Neuronal stem cell (in vitro differentiated cells): ENCODE results near the gene AFM.

ENCODE experiments used
- DNase-seq: peaks from one replicate; pipeline ENCODE4 v3.0.0-alpha.2; 2013; ENCODE audit warnings: low spot score
- H2AFZ ChIP-seq: one replicate; pipeline ENCODE4 v1.6.1; 2013; ENCODE audit warnings: mild to moderate bottlenecking, low read length, inconsistent platforms
- H2AK5ac ChIP-seq: 2 replicates; pipeline ENCODE4 v1.6.1; 2013; ENCODE audit warnings: low read depth, mild to moderate bottlenecking, inconsistent platforms, low read length, moderate library complexity, mixed read lengths
- H2BK120ac ChIP-seq: 2 replicates; pipeline ENCODE4 v1.6.1; 2013; ENCODE audit warnings: low read depth, mild to moderate bottlenecking, inconsistent platforms, low read length, moderate library complexity, mixed read lengths
- H2BK12ac ChIP-seq: one replicate; pipeline ENCODE4 v1.6.1; 2013; ENCODE audit warnings: low read length, inconsistent platforms
- H2BK15ac ChIP-seq: 2 replicates; pipeline ENCODE4 v1.6.1; 2013; ENCODE audit warnings: mild to moderate bottlenecking, low read length, inconsistent platforms, mixed read lengths
- H2BK5ac ChIP-seq: one replicate; pipeline ENCODE4 v1.6.1; 2013; ENCODE audit warnings: inconsistent platforms, mild to moderate bottlenecking, low read length, moderate library complexity
- H3K14ac ChIP-seq: one replicate; pipeline ENCODE4 v1.6.1; 2013; ENCODE audit warnings: low read length, inconsistent platforms
- H3K18ac ChIP-seq: 2 replicates; pipeline ENCODE4 v1.6.1; 2013; ENCODE audit warnings: low read length, inconsistent platforms
- H3K23ac ChIP-seq: 2 replicates; pipeline ENCODE4 v1.6.1; 2013; ENCODE audit warnings: low read depth, mild to moderate bottlenecking, mixed read lengths, low read length, inconsistent platforms; ENCODE audit not compliant: poor library complexity
- H3K27ac ChIP-seq: replicated peaks from 3 replicates; pipeline ENCODE4 v1.5.1; 2013; ENCODE audit warnings: low read length, inconsistent platforms
- H3K27me3 ChIP-seq, 3 experiments: 2 replicates each; pipeline ENCODE4 v1.6.1; 2013; ENCODE audit warnings: low read length in 3 of 3, mild to moderate bottlenecking in 2 of 3, inconsistent platforms in 1 of 3, low read depth in 1 of 3, mixed read lengths in 1 of 3, moderate library complexity in 1 of 3; ENCODE audit not compliant: control insufficient read depth in 3 of 3, insufficient read depth in 3 of 3
- H3K36me3 ChIP-seq, 2 donors: replicated peaks in 1 of 2; 2 replicates each; pipeline ENCODE4 v1.6.1; 2013; ENCODE audit warnings: low read length in 2 of 2; ENCODE audit not compliant: control insufficient read depth in 2 of 2, insufficient read depth in 2 of 2
- H3K4ac ChIP-seq: 2 replicates; pipeline ENCODE4 v1.6.1; 2013; ENCODE audit warnings: inconsistent platforms, mild to moderate bottlenecking, low read length, moderate library complexity
- H3K4me1 ChIP-seq, 2 donors: 1 replicate in 1 of 2; 2 replicates in 1 of 2; pipeline ENCODE4 v1.6.1; 2013; ENCODE audit warnings: low read length in 2 of 2, low read depth in 1 of 2; ENCODE audit not compliant: control insufficient read depth in 2 of 2, insufficient read depth in 1 of 2
- H3K4me2 ChIP-seq: one replicate; pipeline ENCODE4 v1.6.1; 2013; ENCODE audit warnings: mild to moderate bottlenecking, low read length, inconsistent platforms; ENCODE audit not compliant: insufficient read depth, poor library complexity, severe bottlenecking
- H3K4me3 ChIP-seq, 2 donors: 2 replicates each; pipeline ENCODE4 v1.5.1; 2013; ENCODE audit warnings: low read length in 2 of 2, mild to moderate bottlenecking in 2 of 2, inconsistent platforms in 1 of 2, moderate library complexity in 1 of 2
- H3K79me1 ChIP-seq: one replicate; pipeline ENCODE4 v1.6.1; 2013; ENCODE audit warnings: low read depth, mild to moderate bottlenecking, inconsistent platforms, low read length, moderate library complexity
- H3K9ac ChIP-seq: one replicate; pipeline ENCODE4 v1.6.1; 2013; ENCODE audit warnings: mild to moderate bottlenecking, low read depth, low read length, inconsistent platforms; ENCODE audit not compliant: poor library complexity
- H3K9me3 ChIP-seq, 2 donors: replicated peaks in 1 of 2; 2 replicates each; pipeline versions ENCODE3 to v1.6.1; 2013; ENCODE audit warnings: low read length in 2 of 2, mild to moderate bottlenecking in 2 of 2, inconsistent platforms in 1 of 2, low read depth in 1 of 2, mixed read lengths in 1 of 2, moderate library complexity in 1 of 2; ENCODE audit not compliant: control insufficient read depth in 2 of 2, insufficient read depth in 1 of 2
- H4K8ac ChIP-seq: one replicate; pipeline ENCODE4 v1.6.1; 2013; ENCODE audit warnings: low read depth, mild to moderate bottlenecking, inconsistent platforms, low read length, moderate library complexity
- H4K91ac ChIP-seq: one replicate; pipeline ENCODE4 v1.6.1; 2013; ENCODE audit warnings: low read length, low read depth, mild to moderate bottlenecking, inconsistent platforms; ENCODE audit not compliant: poor library complexity
- WGBS, 2 donors: extraction: QIAGEN DNeasy Blood & Tissue Kit; methylation state at CpG; one replicate each; pipeline ENCODE4 v1.1.7; 2013; ENCODE audit warnings: missing lambda C conversion rate in 2 of 2, mixed read lengths in 1 of 2; ENCODE audit not compliant: insufficient read length in 2 of 2, insufficient replicate concordance in 1 of 2; ENCODE audit errors: extremely low coverage in 2 of 2; 5-methylcytosine and 5-hydroxymethylcytosine counted together

AFM gene

DNA sequence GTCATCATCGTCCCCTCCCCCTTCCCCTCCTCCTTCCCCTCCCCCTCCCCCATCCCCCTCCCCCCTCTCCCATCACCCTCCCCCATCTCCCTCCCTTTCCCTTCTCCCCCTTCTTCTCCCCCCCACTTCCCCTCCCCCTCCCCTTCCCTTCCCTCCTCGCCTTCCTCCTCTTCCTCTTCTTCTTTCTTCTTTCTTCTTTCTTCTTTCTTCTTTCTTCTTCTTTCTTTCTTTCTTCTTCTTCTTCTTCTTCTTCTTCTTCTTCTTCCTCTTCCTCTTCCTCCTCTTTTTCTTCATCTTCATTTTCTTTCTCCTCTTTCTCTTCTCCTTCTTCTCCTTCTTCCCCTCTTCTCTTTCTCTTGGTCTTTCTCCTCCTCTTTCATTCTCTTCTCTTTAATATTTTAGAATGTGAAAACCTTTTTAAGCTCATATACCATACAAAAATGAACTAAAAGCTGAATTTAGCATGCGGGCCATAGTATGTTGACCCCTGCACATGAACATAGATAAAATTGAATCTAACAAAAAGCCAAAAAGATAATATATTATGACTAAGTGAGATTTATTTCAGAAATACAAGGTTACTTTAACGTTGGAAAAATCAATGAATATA lies 20.5 kb upstream of the AFM start:
- no peak overlapping the region for H3K14ac ChIP-seq
- H2BK12ac ChIP-seq: no peak overlapping the region
- H3K4me2 ChIP-seq: no peak overlapping the region
- H4K8ac ChIP-seq: no peak overlapping the region
- no peak overlapping the region for H3K18ac ChIP-seq
- no peak overlapping the region for H3K4ac ChIP-seq
- no peak overlapping the region for H3K9ac ChIP-seq
- no peak overlapping the region for H2AFZ ChIP-seq
- H3K27me3 ChIP-seq: no peaks in the 10 kb centered on the region
- no CpG with 5 or more reads among the region's 4 CpGs for WGBS, 2 donors
- no peaks in the 10 kb centered on the region for H3K36me3 ChIP-seq
- no peak overlapping the region for H2BK5ac ChIP-seq
- H3K4me3 ChIP-seq: no peak overlapping the region
- no peak for DNase-seq
- H3K9me3 ChIP-seq: peaks cover 0 to 3% of the 10 kb centered on the region in 2 donors
- no peak overlapping the region for H3K23ac ChIP-seq
- H2AK5ac ChIP-seq: no peak overlapping the region
- no peak overlapping the region for H2BK120ac ChIP-seq
- no peaks in the 10 kb centered on the region for H3K79me1 ChIP-seq
- no peaks in the 10 kb centered on the region for H3K4me1 ChIP-seq
- no peak overlapping the region for H2BK15ac ChIP-seq
- H3K27ac ChIP-seq: no peak overlapping the region
- no peak overlapping the region for H4K91ac ChIP-seq

DNA sequence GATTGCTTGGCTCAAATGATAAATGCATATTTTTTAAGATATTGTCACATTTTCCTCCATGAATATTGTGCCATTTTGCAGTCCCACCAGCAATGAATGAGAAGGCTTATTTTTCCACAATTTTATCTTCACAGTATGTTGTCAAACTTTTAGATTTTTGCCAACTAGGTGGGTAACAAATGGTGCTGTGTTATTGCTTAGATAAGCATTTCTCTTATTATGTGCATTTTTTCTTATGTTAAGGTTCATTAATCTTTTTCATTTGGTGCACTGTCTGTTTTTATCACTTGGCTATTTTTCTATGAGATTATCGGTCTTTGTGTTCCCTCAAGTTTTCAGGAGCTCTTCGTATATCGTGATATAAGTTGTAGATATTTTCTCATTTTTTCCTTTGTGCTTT lies 13.4 kb upstream of the AFM start:
- Histone ChIP-seq H2BK5ac (no peak overlapping the region), H2BK15ac (no peak overlapping the region), H3K9ac (no peak overlapping the region), H3K27ac (no peak overlapping the region), H4K8ac (no peak overlapping the region), H3K4me2 (no peak overlapping the region), H3K79me1 (no peaks in the 10 kb centered on the region), H3K36me3 (no peaks in the 10 kb centered on the region), H4K91ac (no peak overlapping the region), H3K4me1 (no peaks in the 10 kb centered on the region), H3K27me3 (no peaks in the 10 kb centered on the region), H3K4me3 (no peak overlapping the region), H2AK5ac (no peak overlapping the region), H3K18ac (no peak overlapping the region), H3K14ac (no peak overlapping the region), H3K4ac (no peak overlapping the region), H2BK12ac (no peak overlapping the region), H2AFZ (no peak overlapping the region), H2BK120ac (no peak overlapping the region), H3K9me3 (no peaks in the 10 kb centered on the region), H3K23ac (no peak overlapping the region)
- no peak for DNase-seq
- no CpG with 5 or more reads among the region's 3 CpGs for WGBS, 2 donors

GRCh38 chr4:73470728-73471127 lies 10.8 kb upstream of the AFM start:
- H3K18ac ChIP-seq: no peak overlapping the region
- H3K9me3 ChIP-seq: peaks cover 0 to 6% of the 10 kb centered on the region in 2 donors
- no peak overlapping the region for H4K8ac ChIP-seq
- H3K36me3 ChIP-seq: no peaks in the 10 kb centered on the region
- H3K4me2 ChIP-seq: no peak overlapping the region
- H2BK5ac ChIP-seq: no peak overlapping the region
- no peaks in the 10 kb centered on the region for H3K27me3 ChIP-seq
- H3K4ac ChIP-seq: no peak overlapping the region
- no peaks in the 10 kb centered on the region for H3K4me1 ChIP-seq
- H3K23ac ChIP-seq: no peak overlapping the region
- H2BK15ac ChIP-seq: no peak overlapping the region
- no peak overlapping the region for H2BK120ac ChIP-seq
- no peak overlapping the region for H2BK12ac ChIP-seq
- H3K27ac ChIP-seq: no peak overlapping the region
- H3K9ac ChIP-seq: no peak overlapping the region
- no peak overlapping the region for H4K91ac ChIP-seq
- no peak overlapping the region for H3K14ac ChIP-seq
- no peaks in the 10 kb centered on the region for H3K79me1 ChIP-seq
- H2AK5ac ChIP-seq: no peak overlapping the region
- no CpG with 5 or more reads among the region's 1 CpG for WGBS, 2 donors
- no peak overlapping the region for H3K4me3 ChIP-seq
- DNase-seq: no peak
- no peak overlapping the region for H2AFZ ChIP-seq

GRCh38 chr4:73477176-73477575 lies 4.4 kb upstream of the AFM start:
- Histone ChIP-seq H3K4me1 (no peaks in the 10 kb centered on the region), H2AK5ac (no peak overlapping the region), H3K9me3 (peaks cover 0 to 6% of the 10 kb centered on the region in 2 donors), H3K23ac (peak overlapping the region; percentile 85), H3K9ac (no peak overlapping the region), H3K14ac (peak overlapping the region; percentile 89), H3K18ac (peak overlapping the region; percentile 38), H4K91ac (no peak overlapping the region), H3K36me3 (no peaks in the 10 kb centered on the region), H2BK15ac (no peak overlapping the region), H3K4ac (no peak overlapping the region), H2BK5ac (no peak overlapping the region), H3K4me3 (peak overlapping the region in 1 of 2 donors; percentile 42), H4K8ac (peak overlapping the region; percentile 43), H3K27me3 (no peaks in the 10 kb centered on the region), H3K4me2 (no peak overlapping the region), H2BK12ac (no peak overlapping the region), H3K79me1 (peaks cover 2% of the 10 kb centered on the region), H2BK120ac (peak overlapping the region; percentile 5), H3K27ac (no peak overlapping the region), H2AFZ (no peak overlapping the region)
- no peak for DNase-seq
- WGBS, 2 donors: no CpG with 5 or more reads among the region's 11 CpGs
